ENCODE data around the gene MUC6.

Gene MUC6

DNA sequence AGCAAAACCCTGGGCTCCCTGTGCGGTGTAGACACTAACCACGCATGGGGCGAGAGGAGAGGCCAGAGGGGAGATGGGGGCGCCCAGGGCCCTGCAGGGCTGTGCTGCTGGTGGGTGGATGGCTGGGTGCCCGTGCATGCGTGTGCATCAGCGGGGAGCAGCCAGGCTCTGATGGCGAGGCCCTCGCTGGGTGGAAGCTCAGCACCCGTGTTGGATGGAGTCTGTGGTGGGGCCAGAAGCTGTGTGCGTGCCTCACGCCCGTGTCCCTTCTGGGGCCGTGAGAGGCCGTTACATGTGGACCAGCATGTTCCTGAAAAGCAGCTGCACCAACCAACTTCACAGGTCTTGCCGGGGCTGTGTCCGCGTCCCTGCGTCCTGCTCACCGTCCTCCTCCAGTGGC, 33.4 kb downstream of the MUC6 start:
- ATAC-seq = no peak

- no peak for ATAC-seq
These were observed 34.0 kb downstream of the MUC6 start for GRCh38 chr11:1002406-1002984.

GRCh38 chr11:1001617-1002405, 34.7 kb downstream of the MUC6 start:
- ATAC-seq = no peak

- no peak for ATAC-seq
These were observed 35.9 kb downstream of the MUC6 start for GRCh38 chr11:1000357-1001278.

DNA sequence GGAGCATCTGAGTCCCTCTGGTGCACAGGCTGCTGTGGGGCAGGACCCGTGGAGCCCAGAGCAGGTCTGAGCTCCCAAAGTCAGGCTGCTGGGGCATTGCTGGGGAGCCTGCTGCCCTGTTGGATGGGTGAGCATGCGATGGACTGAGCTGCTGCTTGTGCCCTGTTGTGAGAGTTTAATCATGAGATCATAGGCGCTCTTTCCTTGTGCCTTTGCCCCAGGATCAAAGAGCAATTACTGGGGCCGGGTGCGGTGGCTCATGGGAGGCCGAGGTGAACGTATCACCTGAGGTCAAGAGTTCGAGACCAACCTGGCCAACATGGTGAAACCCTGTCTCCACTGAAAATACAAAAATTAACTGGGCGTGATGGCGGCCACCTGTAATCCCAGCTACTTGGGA, 37.5 kb downstream of the MUC6 start:
- no peak for ATAC-seq

DNA sequence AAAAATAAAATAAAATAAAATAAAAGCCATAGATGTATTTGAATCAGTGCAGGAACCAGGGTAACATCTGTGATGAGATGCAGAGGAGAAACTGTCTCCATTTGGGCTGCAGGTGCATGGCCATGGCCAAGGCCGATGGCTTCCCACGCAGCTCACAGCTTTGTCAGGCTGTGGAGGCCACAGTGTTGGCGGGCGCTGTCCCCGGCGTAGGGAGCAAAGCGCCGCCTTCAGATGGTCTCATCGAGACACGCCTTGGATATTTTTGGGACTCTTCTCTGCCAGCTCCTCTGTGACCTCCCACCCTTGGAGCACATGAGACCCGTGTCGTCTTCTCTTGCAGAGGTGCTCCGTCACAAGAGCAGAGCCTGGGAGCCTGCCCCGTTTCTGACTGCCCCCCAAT, 38.6 kb downstream of the MUC6 start:
- ATAC-seq = no peak

DNA sequence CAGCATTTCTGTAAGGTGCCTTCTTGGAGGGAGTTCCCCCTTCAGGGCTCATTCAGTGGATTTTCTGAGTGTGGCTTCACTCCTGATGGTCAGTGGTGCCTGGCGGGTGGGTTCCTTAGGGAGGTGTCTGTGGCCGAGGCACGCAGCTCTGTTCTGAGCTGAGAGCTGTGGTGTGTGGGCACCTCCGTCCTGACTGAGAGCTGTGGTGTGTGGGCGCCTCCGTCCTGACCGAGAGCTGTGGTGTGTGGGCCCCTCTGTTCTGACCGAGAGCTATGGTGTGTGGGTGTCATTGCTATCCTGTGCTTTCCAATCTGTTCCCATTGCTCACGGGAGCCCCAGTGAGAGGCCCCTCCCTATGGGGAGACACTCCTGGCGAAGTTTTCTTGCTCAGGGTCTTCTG, 39.8 kb downstream of the MUC6 start:
- ATAC-seq = no peak

DNA sequence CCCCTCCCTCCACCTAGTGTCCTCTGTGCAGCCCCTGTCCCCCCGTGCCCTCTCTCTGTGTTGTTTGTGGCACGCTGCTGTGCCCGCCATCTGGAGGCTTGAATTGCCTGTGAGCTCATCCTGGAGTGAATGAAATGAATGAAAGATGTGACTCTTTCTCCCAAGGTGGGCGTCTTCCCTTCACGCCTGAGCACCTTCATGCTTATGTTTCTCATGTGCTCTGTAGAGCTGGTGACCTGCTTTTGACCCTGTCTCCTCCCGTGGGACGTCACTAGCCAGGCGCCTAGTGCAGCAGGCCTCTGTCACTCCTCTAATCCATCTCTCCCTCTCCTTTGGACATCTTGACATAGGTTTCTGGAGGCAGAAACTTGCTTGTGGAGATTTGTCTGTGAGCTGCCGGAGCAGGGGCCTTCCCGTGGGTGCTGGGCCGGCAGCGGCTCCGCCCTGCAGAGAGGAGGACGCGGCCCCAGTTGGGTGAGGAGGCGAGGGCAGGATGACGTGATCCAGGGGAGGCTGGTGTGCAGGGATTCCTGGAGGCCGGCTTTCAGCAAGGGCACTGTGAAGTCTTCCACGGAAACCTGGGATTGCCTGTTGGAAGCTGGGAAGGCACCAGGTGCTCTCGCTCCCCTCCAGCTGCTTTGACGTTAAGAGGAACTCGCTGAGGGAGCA, 40.6 kb downstream of the MUC6 start:
- ATAC-seq = no peak

DNA sequence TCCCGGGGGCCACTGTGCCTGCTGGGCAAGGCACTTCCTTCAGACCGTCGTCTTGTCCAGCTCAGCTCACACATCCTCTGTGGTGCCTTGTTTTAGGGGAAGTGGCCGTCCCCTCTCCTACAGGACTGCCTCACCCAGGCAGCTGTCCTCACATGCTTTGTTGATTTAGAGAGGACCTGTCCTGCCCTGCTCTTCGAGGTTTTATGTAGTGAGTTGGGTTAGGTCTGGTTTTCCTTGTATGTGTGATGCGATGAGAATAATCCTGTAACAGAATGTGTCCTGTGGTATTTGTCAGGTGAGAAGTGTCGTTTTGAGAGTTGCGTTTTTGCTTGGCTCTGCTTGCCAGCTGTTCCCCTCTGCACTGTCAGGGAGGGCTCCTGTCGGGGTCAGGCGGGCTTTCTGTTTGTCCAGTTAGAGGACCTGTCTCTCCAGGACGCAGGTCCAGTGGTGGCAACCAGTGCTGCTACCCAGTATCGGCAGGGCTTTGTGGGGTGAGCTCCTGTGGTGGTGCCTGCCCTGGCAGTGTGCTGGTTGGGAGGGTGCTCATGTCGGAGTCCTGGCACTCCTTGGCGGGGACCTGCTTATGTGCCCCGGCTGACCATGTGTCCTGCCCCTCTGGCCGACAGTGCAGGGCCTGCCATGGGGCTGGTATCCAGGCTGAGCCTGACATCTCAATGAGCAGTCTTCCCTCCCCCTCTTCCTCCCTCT, 41.3 kb downstream of the MUC6 start:
- ATAC-seq = no peak

GRCh38 chr11:993632-994167, 42.8 kb downstream of the MUC6 start:
- no peak for ATAC-seq

DNA sequence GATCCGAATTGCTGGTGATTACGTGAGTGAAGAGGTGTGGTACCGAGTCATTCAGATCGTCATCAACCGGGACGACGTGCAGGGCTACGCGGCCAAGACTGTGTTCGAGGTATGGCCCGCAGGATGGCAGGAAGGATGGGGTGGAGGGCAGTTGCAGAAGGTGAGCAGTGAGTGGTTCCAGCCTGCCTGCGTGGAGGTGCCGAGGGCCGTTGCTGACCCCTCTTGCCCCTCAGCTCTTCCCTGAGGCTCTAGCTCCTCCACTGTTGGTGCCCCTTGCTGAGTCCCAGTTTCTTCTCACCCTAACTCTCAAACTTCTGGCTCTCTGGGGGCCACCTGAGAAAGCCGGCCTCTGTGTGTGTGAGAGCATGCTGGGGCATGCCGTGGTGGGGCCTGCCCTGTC, 43.9 kb downstream of the MUC6 start:
- ATAC-seq = no peak

DNA sequence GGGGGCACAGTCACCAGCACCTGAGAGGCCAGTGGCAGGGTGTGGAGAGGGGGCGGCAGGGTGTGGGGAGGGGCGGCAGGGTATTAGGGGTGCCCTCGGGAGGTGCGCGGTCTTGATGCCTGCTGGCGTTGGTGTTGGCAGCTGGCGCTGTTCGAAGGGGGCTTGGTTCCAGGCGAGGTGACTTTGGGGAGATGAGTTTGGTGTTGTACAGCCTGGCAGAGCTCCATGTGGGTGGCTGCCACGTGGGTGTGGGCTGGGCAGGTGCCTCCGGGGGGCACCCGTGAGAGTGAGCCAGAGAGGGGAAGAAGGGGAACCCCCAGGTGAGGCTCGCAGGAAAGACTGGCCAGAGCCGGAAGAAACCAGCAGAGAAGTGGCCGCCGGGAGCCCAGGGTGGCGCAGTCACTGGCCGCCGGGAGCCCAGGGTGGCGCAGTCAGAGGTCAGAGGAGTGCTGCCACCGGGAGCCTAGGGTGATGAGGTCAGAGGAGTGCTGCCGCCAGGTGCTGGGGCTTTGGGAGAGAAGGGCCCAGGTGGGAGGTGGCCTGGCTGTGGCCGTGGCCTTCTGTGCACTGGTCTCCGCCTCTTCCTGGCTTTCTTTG, 44.7 kb downstream of the MUC6 start:
- ATAC-seq = no peak

DNA sequence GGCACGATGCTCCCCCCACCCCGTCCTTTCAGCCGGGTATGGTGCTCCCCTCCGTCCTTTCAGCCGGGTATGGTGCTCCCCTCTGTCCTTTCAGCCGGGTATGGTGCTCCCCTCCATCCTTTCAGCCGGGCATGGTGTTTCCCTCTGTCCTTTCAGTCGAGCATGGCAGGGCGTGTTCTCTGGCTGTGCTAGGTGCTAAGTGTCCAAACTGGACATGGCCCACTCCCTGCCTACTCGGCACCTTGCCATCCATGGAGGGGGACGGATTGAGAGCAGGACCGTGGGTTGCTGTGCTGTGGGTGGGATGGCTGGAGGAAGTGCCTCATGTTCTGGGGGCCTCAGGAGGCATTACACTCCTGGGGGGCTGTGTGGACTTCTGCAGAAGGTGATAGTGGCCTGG, 45.5 kb downstream of the MUC6 start:
- no peak for ATAC-seq

DNA sequence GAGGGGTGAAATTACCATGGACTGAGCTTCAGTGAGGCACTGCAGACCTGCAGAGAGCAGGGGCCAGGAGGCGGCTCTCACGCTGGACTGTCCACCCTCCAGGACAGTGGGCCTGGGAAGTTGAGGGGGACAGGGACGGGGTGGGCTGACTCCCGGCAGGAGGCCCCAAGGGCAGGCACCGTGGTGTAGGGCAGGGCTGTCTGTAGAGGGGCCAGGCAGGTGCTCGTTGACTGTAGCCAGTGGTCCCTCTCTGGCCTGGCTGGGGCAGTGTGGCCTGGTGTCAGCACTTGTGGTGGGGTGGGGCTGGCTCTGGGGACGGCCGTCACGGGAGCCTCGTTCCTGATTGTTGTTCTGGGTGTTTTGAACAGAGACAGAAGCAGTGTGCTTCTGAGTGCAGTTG, 46.4 kb downstream of the MUC6 start:
- ATAC-seq = no peak

DNA sequence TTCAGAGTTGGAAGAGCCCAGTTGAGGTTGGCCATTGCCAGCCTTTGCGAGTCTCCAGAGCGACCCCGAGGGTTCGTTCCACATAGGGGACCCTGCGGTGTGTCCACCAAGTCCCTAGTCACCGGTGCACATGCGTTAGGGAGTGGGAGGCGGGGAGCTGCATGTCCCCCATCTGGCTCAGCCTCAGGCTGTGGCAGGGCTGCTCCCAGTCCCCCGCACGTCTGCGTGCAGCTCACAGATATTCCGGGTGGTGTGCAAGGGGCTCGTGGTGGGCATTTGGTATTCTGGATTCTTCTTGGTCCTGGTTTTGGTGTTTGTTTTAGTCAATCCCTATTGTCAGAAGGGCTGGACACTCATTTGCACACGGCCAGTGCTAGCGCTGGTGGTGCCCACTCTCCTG, 48.8 kb downstream of the MUC6 start:
- ATAC-seq = no peak

GRCh38 chr11:986952-987305, 49.6 kb downstream of the MUC6 start:
- ATAC-seq = no peak

DNA sequence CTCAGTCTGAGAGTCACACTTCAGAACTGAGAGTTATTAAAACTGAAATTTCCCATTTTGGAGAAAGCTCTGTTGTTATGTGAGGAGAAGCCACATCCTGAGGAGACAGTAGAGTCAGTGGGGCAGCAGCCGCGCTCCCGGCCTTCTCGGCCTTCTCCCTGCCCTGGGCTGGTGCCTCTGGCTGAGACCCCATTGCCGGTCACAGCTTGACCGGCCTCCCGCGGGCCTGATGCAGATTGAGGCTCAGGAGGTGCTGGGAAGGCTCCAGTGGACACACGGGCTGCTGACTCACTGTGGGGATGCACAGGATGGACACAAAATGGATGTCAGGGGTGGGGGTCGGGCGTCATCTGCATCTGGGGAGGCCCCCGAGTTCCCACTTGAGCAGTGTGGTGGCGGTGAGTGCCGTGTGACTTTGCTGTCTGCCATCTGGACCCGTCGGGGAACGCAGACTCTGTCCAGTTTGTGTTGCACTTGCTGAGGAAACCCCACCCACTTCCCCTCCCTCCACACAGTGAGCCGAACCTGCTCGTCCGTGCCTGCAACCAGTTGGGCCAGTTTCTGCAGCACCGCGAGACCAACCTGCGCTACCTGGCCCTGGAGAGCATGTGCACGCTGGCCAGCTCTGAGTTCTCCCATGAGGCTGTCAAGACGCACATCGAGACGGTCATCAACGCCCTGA, 50.1 kb downstream of the MUC6 start:
- ATAC-seq = no peak

DNA sequence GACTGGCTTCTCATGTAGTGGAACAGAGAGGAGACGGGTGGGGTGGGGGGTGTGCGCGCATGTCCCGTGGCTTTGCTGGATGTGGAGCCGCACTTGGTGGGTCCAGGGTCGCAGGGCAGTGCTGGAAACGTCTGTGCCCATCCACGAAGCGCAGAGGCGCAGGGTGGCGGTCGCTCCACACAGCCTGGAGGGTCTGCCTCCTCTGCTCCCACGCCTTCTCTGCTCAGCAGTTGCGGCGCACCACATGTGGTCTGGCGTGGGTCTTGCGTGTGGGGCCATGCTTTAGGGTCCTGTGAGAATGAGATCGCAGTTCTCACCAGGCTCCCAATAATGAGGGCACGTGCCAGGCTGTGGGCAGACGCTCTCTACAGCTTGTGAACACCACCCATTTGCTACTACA, 50.7 kb downstream of the MUC6 start:
- no peak for ATAC-seq

DNA sequence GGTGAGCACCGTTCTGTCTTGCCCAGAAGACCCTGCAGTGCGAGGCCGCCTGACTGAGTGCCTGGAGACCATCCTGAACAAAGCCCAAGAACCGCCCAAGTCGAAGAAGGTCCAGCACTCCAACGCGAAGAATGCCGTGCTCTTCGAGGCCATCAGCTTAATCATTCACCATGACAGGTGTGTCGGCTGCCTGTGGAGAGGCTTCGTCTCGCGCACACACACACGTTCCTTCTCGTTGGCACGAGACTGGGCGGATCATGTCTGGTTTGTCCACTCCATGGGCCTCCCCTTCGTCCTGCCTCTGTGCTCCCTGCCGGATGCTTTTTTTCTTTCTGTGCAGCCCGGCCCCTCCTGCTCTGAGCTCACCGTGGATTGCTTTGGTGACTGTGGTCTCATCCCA, 51.1 kb downstream of the MUC6 start:
- ATAC-seq = no peak

DNA sequence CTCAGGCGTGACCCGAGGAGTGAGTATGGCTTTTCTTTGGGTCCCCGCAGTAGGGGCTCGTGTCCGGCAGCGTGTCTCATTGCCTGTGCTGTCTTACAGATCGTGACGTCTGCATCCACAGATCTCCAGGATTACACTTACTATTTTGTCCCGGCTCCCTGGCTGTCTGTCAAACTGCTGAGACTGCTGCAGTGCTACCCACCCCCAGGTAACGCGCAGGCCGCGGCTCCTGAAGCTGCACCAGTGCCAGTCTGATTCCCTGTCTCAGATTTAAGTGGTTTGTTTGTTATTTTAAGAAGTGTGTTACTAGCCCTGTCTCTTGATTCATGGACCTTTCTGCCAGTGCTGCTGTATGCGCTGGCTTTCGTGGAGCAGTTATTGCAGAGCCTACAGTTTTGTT, 52.0 kb downstream of the MUC6 start:
- ATAC-seq = no peak

DNA sequence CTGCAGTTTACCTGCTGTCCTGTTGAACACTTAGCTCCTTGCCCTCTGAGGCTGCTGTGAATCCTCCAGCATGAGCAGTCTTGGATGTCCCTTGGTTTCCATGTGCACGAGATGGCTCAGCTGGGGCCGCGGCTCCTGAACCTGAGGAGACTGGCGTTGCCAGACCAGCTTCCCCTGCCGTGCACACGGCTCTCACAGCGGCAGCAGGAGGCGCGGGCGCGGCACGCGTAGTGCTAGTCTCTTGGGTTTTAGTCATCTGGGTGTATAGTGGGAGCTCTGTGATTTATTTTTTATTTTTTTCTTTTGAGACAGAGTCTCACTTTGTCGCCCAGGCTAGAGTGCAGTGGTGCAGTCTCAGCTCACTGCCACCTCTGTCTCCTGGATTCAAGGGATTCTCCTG, 54.8 kb downstream of the MUC6 start:
- ATAC-seq = no peak

Measured in activated CD4-positive, CD25-positive, alpha-beta regulatory T cell treated with anti-CD3 and anti-CD28 coated beads, Interleukin-2, amount 50 U/mL, for 24 hours (primary cell).